NCI-H2196 treated with DMSO at 0.1 percent for 48 hours (cell line): ENCODE data around the gene IDI2.
"Not testable (repeated sequence)": the region's sequence is repeated elsewhere in the genome, so short reads cannot be mapped to it uniquely, and the experiment has no call there.

Experiments
- DNase-seq: peaks from one replicate; lab custom pipeline; 2025; ENCODE audit not compliant: unreplicated experiment; lab: John Stamatoyannopoulos, UW

Gene IDI2

GRCh38 chr10:1048349-1048731 lies 22.7 kb upstream of the IDI2 start:
- no peak for DNase-seq

- no peak for DNase-seq
These were observed 22.3 kb upstream of the IDI2 start for GRCh38 chr10:1047937-1048336.

GRCh38 chr10:1045415-1045814 lies 19.8 kb upstream of the IDI2 start:
- no peak for DNase-seq

GRCh38 chr10:1044964-1045363 lies 19.3 kb upstream of the IDI2 start:
- DNase-seq: no peak

GRCh38 chr10:1044146-1044545 lies 18.5 kb upstream of the IDI2 start:
- DNase-seq: no peak

- DNase-seq: no peak
These were observed 17.9 kb upstream of the IDI2 start for GRCh38 chr10:1043532-1043995.

GRCh38 chr10:1041514-1041913 lies 15.9 kb upstream of the IDI2 start:
- DNase-seq: no peak

GRCh38 chr10:1040133-1040532 lies 14.5 kb upstream of the IDI2 start:
- no peak for DNase-seq

- not testable (repeated sequence) for DNase-seq
These were observed 13.1 kb upstream of the IDI2 start for GRCh38 chr10:1038769-1039168.

- DNase-seq: no peak
These were observed 11.4 kb upstream of the IDI2 start for GRCh38 chr10:1037098-1037497.

GRCh38 chr10:1036341-1036791 lies 10.7 kb upstream of the IDI2 start:
- DNase-seq: no peak

- no peak for DNase-seq
These were observed 9.5 kb upstream of the IDI2 start for GRCh38 chr10:1035201-1035600.

GRCh38 chr10:1034758-1035157 lies 9.1 kb upstream of the IDI2 start:
- DNase-seq: no peak

GRCh38 chr10:1033601-1034000 lies 7.9 kb upstream of the IDI2 start:
- no peak for DNase-seq

GRCh38 chr10:1029838-1030237 lies 4.2 kb upstream of the IDI2 start:
- no peak for DNase-seq

- DNase-seq: no peak
These were observed 919 bp upstream of the IDI2 start for GRCh38 chr10:1026578-1026977.

GRCh38 chr10:1024103-1024502 lies 1.6 kb downstream of the IDI2 start:
- DNase-seq: no peak

- no peak for DNase-seq
These were observed 3.2 kb downstream of the IDI2 start for GRCh38 chr10:1022413-1022812.

- no peak for DNase-seq
These were observed 4.7 kb downstream of the IDI2 start for GRCh38 chr10:1020958-1021357.

GRCh38 chr10:1020460-1020859 lies 5.2 kb downstream of the IDI2 start:
- DNase-seq: no peak

- no peak for DNase-seq
These were observed 6.3 kb downstream of the IDI2 start for GRCh38 chr10:1019362-1019761.

GRCh38 chr10:1015688-1016087 lies 10.0 kb downstream of the IDI2 start:
- no peak for DNase-seq

GRCh38 chr10:1011696-1012095 lies 14.0 kb downstream of the IDI2 start:
- no peak for DNase-seq

GRCh38 chr10:1010703-1011102 lies 15.0 kb downstream of the IDI2 start:
- DNase-seq: no peak
